ENCODE results near the gene LRFN2.

LRFN2 gene

GRCh38 chr6:40341726-40342125 lies 245.4 kb downstream of the LRFN2 start:
- no peak for DNase-seq

All from NCI-H187 treated with DMSO at 0.1 percent for 48 hours (cell line).